ENCODE measurements around the gene ERFE. TPM values are rescaled to one million over a fixed set of nuclear protein-coding genes. Genes with fewer than 3 reads are reported as not detected.
A peak's percentile ranks its signal among the peaks of the same experiment; 100 is the strongest.

ERFE gene
- total RNA-seq, 1 experiment from 2014 or later: 2.8 TPM

- Histone ChIP-seq H3K9ac (ENCODE audit: low read length) (no peak overlapping the region), H3K4me2 (ENCODE audit: low read depth, low read length, poor library complexity, severe bottlenecking) (no peak overlapping the region), H3K79me2 (ENCODE audit: low read length) (no peaks in the 10 kb centered on the region), H3K9me2 (replicated peaks; ENCODE audit: insufficient read depth, low read length) (no peaks in the 10 kb centered on the region), H3K27me3 (ENCODE audit: low read length) (no peaks in the 10 kb centered on the region), H3K36me3 (ENCODE audit: insufficient read depth, low read length) (no peaks in the 10 kb centered on the region), H3K4me1 (ENCODE audit: low read length) (no peaks in the 10 kb centered on the region), H2AFZ (ENCODE audit: low read length) (no peak overlapping the region), H3K27ac (ENCODE audit: low read length) (no peak overlapping the region), H3K9me3 (ENCODE audit: low read length) (no peaks in the 10 kb centered on the region), H3K4me3 (ENCODE audit: low read length) (no peak overlapping the region), H4K20me1 (ENCODE audit: insufficient read depth, low read depth, low read length) (no peaks in the 10 kb centered on the region)
- no peak for DNase-seq
These were observed 38.9 kb upstream of the ERFE start for GRCh38 chr2:238119756-238120462.

- H3K27me3 ChIP-seq (ENCODE audit: low read length): no peaks in the 10 kb centered on the region
- DNase-seq: no peak
- no peaks in the 10 kb centered on the region for H4K20me1 ChIP-seq (ENCODE audit: insufficient read depth, low read depth, low read length)
- H3K9me3 ChIP-seq (ENCODE audit: low read length): no peaks in the 10 kb centered on the region
- H3K79me2 ChIP-seq (ENCODE audit: low read length): no peaks in the 10 kb centered on the region
- H3K4me3 ChIP-seq (ENCODE audit: low read length): no peak overlapping the region
- no peaks in the 10 kb centered on the region for H3K4me1 ChIP-seq (ENCODE audit: low read length)
- no peaks in the 10 kb centered on the region for H3K9me2 ChIP-seq (replicated peaks; ENCODE audit: insufficient read depth, low read length)
- H3K36me3 ChIP-seq (ENCODE audit: insufficient read depth, low read length): no peaks in the 10 kb centered on the region
- no peak overlapping the region for H3K9ac ChIP-seq (ENCODE audit: low read length)
- no peak overlapping the region for H2AFZ ChIP-seq (ENCODE audit: low read length)
- no peak overlapping the region for H3K27ac ChIP-seq (ENCODE audit: low read length)
- no peak overlapping the region for H3K4me2 ChIP-seq (ENCODE audit: low read depth, low read length, poor library complexity, severe bottlenecking)
These were observed 38.1 kb upstream of the ERFE start for GRCh38 chr2:238120463-238121298.

GRCh38 chr2:238121511-238122286 is 37.1 kb upstream of the ERFE start:
- Histone ChIP-seq H3K9me2 (replicated peaks; ENCODE audit: insufficient read depth, low read length) (no peaks in the 10 kb centered on the region), H2AFZ (ENCODE audit: low read length) (no peak overlapping the region), H3K9me3 (ENCODE audit: low read length) (no peaks in the 10 kb centered on the region), H4K20me1 (ENCODE audit: insufficient read depth, low read depth, low read length) (no peaks in the 10 kb centered on the region), H3K36me3 (ENCODE audit: insufficient read depth, low read length) (no peaks in the 10 kb centered on the region), H3K27ac (ENCODE audit: low read length) (no peak overlapping the region), H3K27me3 (ENCODE audit: low read length) (no peaks in the 10 kb centered on the region), H3K4me1 (ENCODE audit: low read length) (no peaks in the 10 kb centered on the region), H3K4me3 (ENCODE audit: low read length) (no peak overlapping the region), H3K9ac (ENCODE audit: low read length) (no peak overlapping the region), H3K79me2 (ENCODE audit: low read length) (no peaks in the 10 kb centered on the region), H3K4me2 (ENCODE audit: low read depth, low read length, poor library complexity, severe bottlenecking) (no peak overlapping the region)
- DNase-seq: no peak

GRCh38 chr2:238122287-238123217 is 36.2 kb upstream of the ERFE start:
- DNase-seq: no peak
- Histone ChIP-seq H3K36me3 (ENCODE audit: insufficient read depth, low read length) (no peaks in the 10 kb centered on the region), H3K9me3 (ENCODE audit: low read length) (no peaks in the 10 kb centered on the region), H3K4me2 (ENCODE audit: low read depth, low read length, poor library complexity, severe bottlenecking) (no peak overlapping the region), H3K27ac (ENCODE audit: low read length) (no peak overlapping the region), H3K4me1 (ENCODE audit: low read length) (no peaks in the 10 kb centered on the region), H3K79me2 (ENCODE audit: low read length) (no peaks in the 10 kb centered on the region), H3K9ac (ENCODE audit: low read length) (no peak overlapping the region), H3K9me2 (replicated peaks; ENCODE audit: insufficient read depth, low read length) (no peaks in the 10 kb centered on the region), H2AFZ (ENCODE audit: low read length) (no peak overlapping the region), H4K20me1 (ENCODE audit: insufficient read depth, low read depth, low read length) (no peaks in the 10 kb centered on the region), H3K27me3 (ENCODE audit: low read length) (no peaks in the 10 kb centered on the region), H3K4me3 (ENCODE audit: low read length) (no peak overlapping the region)

GRCh38 chr2:238123218-238123971 is 35.4 kb upstream of the ERFE start:
- no peak overlapping the region for H3K9ac ChIP-seq (ENCODE audit: low read length)
- H3K36me3 ChIP-seq (ENCODE audit: insufficient read depth, low read length): no peaks in the 10 kb centered on the region
- DNase-seq: no peak
- H3K9me2 ChIP-seq (replicated peaks; ENCODE audit: insufficient read depth, low read length): no peaks in the 10 kb centered on the region
- no peaks in the 10 kb centered on the region for H3K4me1 ChIP-seq (ENCODE audit: low read length)
- no peaks in the 10 kb centered on the region for H3K79me2 ChIP-seq (ENCODE audit: low read length)
- no peaks in the 10 kb centered on the region for H3K9me3 ChIP-seq (ENCODE audit: low read length)
- no peaks in the 10 kb centered on the region for H4K20me1 ChIP-seq (ENCODE audit: insufficient read depth, low read depth, low read length)
- no peak overlapping the region for H2AFZ ChIP-seq (ENCODE audit: low read length)
- no peak overlapping the region for H3K27ac ChIP-seq (ENCODE audit: low read length)
- H3K4me2 ChIP-seq (ENCODE audit: low read depth, low read length, poor library complexity, severe bottlenecking): no peak overlapping the region
- H3K4me3 ChIP-seq (ENCODE audit: low read length): no peak overlapping the region
- H3K27me3 ChIP-seq (ENCODE audit: low read length): no peaks in the 10 kb centered on the region

- Histone ChIP-seq H3K9me2 (replicated peaks; ENCODE audit: insufficient read depth, low read length) (no peaks in the 10 kb centered on the region), H3K9me3 (ENCODE audit: low read length) (no peaks in the 10 kb centered on the region), H3K4me3 (ENCODE audit: low read length) (no peak overlapping the region)
These were observed 34.7 kb upstream of the ERFE start for GRCh38 chr2:238123991-238124470.

GRCh38 chr2:238124488-238125126 is 34.2 kb upstream of the ERFE start:
- Histone ChIP-seq H3K79me2 (ENCODE audit: low read length) (no peaks in the 10 kb centered on the region), H3K4me1 (ENCODE audit: low read length) (no peaks in the 10 kb centered on the region), H3K27ac (ENCODE audit: low read length) (no peak overlapping the region), H3K4me2 (ENCODE audit: low read depth, low read length, poor library complexity, severe bottlenecking) (no peak overlapping the region), H3K9ac (ENCODE audit: low read length) (no peak overlapping the region), H3K36me3 (ENCODE audit: insufficient read depth, low read length) (no peaks in the 10 kb centered on the region), H3K27me3 (ENCODE audit: low read length) (no peaks in the 10 kb centered on the region), H3K4me3 (ENCODE audit: low read length) (no peak overlapping the region), H4K20me1 (ENCODE audit: insufficient read depth, low read depth, low read length) (no peaks in the 10 kb centered on the region), H3K9me3 (ENCODE audit: low read length) (no peaks in the 10 kb centered on the region), H3K9me2 (replicated peaks; ENCODE audit: insufficient read depth, low read length) (no peaks in the 10 kb centered on the region), H2AFZ (ENCODE audit: low read length) (no peak overlapping the region)
- DNase-seq: peak; percentile 60

More at GRCh38 chr2:238123991-238124470, 34.7 kb upstream of the ERFE start:
- Histone ChIP-seq H3K36me3 (ENCODE audit: insufficient read depth, low read length) (no peaks in the 10 kb centered on the region), H3K4me1 (ENCODE audit: low read length) (no peaks in the 10 kb centered on the region), H4K20me1 (ENCODE audit: insufficient read depth, low read depth, low read length) (no peaks in the 10 kb centered on the region), H3K79me2 (ENCODE audit: low read length) (no peaks in the 10 kb centered on the region), H3K27ac (ENCODE audit: low read length) (no peak overlapping the region), H2AFZ (ENCODE audit: low read length) (no peak overlapping the region), H3K27me3 (ENCODE audit: low read length) (no peaks in the 10 kb centered on the region), H3K4me2 (ENCODE audit: low read depth, low read length, poor library complexity, severe bottlenecking) (no peak overlapping the region), H3K9ac (ENCODE audit: low read length) (no peak overlapping the region)
- no peak for DNase-seq

All from Karpas-422 (cell line).